GM12891 (cell line): ENCODE measurements around the gene SOHLH1.

ENCODE experiments used
- DNase-seq: peaks from one replicate; pipeline ENCODE4 v3.0.0; 2011; ENCODE audit warnings: low spot score; ENCODE audit not compliant: insufficient read length
- FAIRE-seq: peaks from 2 replicates; lab custom pipeline; 2011; peaks lifted over from hg19 to GRCh38; lab: Jason Lieb, UNC
- PAX5 ChIP-seq: IDR thresholded peaks from 2 replicates; pipeline ENCODE4 v1.6.1; 2011; ENCODE audit warnings: low read length, moderate library complexity, mild to moderate bottlenecking; ENCODE audit not compliant: insufficient read depth, severe bottlenecking
- POLR2A ChIP-seq: IDR thresholded peaks from 2 replicates; pipeline ENCODE4 v1.6.1; 2011; ENCODE audit warnings: low read depth, low read length, control low read depth
- POLR2AphosphoS5 ChIP-seq: IDR thresholded peaks from 2 replicates; pipeline ENCODE4 v1.6.1; 2011; ENCODE audit warnings: low read depth, low read length, control low read depth
- POU2F2 ChIP-seq: IDR thresholded peaks from 2 replicates; pipeline ENCODE4 v1.6.1; 2011; ENCODE audit warnings: low read depth, mild to moderate bottlenecking, control low read depth, low read length, moderate library complexity
- SPI1 ChIP-seq: IDR thresholded peaks from 2 replicates; pipeline ENCODE4 v1.6.1; 2011; ENCODE audit warnings: low read depth, low read length, control low read depth
- TAF1 ChIP-seq: IDR thresholded peaks from 2 replicates; pipeline ENCODE4 v1.6.1; 2011; ENCODE audit warnings: low read depth, low read length, control low read depth

Gene SOHLH1

DNA sequence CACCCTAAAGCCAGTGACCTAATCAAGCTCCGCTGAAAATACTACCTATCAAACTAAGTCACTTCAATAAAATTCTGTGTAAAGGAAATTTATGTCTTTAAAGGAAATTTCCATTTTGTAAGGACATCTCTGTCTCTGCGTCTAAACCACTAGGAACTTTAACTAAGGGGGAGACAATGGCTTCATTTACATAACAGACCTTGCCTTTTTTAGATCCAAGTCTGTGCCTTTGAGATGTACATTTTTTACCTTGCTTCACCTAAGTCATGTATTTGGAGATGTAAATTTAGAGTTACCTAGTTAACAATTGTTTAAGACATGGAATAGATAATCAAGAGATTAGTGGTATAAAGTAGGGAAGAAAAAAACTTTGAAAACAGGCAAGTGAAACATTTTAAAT lies 49.8 kb downstream of the SOHLH1 start:
- FAIRE-seq = no peak
- no peak for DNase-seq

DNA sequence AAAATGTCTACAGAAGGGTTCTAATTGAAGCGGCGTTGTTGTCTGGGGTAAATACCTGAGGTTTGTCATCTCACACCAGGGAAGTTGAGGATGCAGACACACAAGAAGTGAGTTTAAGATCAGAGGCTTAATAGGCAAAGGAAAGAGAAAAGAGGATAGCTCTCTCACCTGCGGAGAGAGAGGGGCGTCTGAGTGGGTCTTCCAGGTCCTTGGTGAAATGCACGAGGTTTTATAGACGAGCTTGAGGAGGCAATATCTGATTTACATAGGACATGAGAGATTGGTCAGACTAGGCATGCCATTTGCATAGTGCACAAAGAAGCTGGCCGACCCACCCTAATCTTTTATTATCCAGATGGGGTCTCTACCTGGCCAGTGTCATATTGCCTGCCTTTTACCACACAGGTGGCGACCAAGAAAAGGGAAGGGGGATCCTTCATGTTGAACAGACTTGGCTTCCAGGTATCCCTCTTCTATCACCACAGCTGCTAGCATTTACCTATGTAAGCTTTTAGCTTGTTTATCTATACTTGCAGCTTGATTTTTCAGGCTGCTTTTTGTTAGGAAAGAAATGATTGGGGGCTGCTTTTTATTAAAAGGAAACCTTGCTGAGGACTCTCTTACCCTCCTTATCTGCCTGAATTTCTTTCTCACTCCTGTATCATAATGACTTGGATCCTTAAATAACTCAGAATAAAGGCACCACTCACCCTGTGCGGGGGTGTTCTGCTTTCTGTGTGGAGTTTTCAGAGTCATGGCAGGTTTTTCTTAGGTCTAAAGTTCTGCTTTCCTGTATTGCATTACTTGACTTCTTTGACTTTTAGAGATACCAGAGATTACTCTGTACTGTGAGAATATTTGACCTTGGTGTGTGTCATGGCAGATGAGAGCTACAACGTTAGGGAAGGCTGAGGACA lies 50.5 kb downstream of the SOHLH1 start:
- FAIRE-seq (no peak), DNase-seq (no peak)
- no peak for TF ChIP-seq PAX5
- TF ChIP-seq TAF1 = no peak
- TF ChIP-seq POLR2AphosphoS5 = no peak
- no peak for TF ChIP-seq SPI1
- no peak for TF ChIP-seq POLR2A
- no peak for TF ChIP-seq POU2F2

More for the DNA sequence above, 49.8 kb downstream of the SOHLH1 start:
- no peak for TF ChIP-seq POU2F2
- TF ChIP-seq POLR2AphosphoS5 = no peak
- TF ChIP-seq TAF1 = no peak
- no peak for TF ChIP-seq POLR2A
- TF ChIP-seq SPI1 = no peak
- TF ChIP-seq PAX5 = no peak

DNA sequence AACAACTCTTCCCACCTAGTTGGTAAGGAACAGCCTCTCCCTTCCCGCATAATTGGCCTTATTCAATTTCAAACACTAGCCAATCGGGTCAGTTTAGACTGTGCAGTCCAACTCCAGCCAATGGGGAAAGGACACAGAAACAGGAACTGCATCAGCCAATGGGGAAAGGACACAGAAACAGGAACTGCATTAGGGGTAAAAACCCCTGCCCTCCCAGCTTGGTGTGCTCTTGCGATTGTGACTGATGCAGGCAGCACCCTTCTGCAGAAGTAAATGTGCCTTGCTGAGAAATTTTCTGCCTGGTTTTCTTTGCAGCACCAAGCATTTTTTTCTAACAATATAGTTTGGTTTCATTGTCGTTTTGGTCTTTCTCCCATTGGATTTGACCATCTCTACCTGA lies 51.4 kb downstream of the SOHLH1 start:
- FAIRE-seq = no peak

DNA sequence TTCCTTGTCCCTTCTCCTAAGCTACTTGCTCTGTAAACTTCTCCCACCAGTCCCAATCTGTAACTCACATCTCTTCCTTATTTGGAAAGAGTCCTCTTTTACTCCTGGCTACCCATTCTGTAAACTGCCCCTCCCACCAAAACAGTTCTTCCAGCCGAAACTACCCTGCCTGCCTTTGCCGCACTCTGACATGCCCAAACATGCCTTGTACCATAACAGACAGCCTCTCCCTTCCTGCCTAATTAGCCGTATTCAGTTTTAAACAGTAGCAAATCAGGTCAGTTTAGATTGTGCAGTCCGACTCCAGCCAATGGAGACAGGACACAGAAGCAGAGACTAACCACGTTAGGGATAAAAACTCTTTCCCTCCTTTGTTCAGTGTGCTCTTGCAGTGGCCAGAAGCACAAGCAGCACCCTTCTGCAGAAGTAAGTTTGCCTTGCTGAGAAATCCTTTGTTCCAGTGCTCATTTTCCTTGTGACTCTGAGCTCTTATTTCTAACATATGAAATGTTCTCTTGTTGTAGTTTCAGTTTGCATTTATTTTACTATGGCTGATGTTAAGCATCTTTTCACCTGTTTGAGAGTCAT lies 54.6 kb downstream of the SOHLH1 start:
- TF ChIP-seq SPI1 = no peak
- no peak for TF ChIP-seq POLR2A
- TF ChIP-seq TAF1 = no peak
- TF ChIP-seq POU2F2 = no peak
- TF ChIP-seq PAX5 = no peak
- no peak for TF ChIP-seq POLR2AphosphoS5
- FAIRE-seq (no peak), DNase-seq (no peak)

More for the DNA sequence above, 51.4 kb downstream of the SOHLH1 start:
- DNase-seq = no peak
- no peak for TF ChIP-seq POLR2A
- TF ChIP-seq POLR2AphosphoS5 = no peak
- no peak for TF ChIP-seq PAX5
- TF ChIP-seq TAF1 = no peak
- no peak for TF ChIP-seq SPI1
- no peak for TF ChIP-seq POU2F2
